ENCODE results near the gene TRPV4.

The TRPV4 gene

GRCh38 chr12:109738878-109739665 is 94.1 kb downstream of the TRPV4 start:
- CTCF ChIA-PET: interaction anchor here (0.6 to 2.1 kb wide), 12 partner anchors 9 to 360 kb away, joined by 3 to 9 read pairs (median 4); no protein-coding TSS in a partner anchor
- TF ChIP-seq FEZF1 (tag by site-specific recombination; IDR thresholded peaks at IDR 0.05) (no peak), IKZF3 (tag by site-specific recombination; IDR thresholded peaks at IDR 0.05) (no peak), ZNF610 (tag by site-specific recombination; IDR thresholded peaks at IDR 0.05; ENCODE audit: borderline replicate concordance) (no peak), ZNF274 (IDR thresholded peaks at IDR 0.05; ENCODE audit: low read length) (no peak), ZNF274 (tag by site-specific recombination; IDR thresholded peaks at IDR 0.05; ENCODE audit: borderline replicate concordance) (no peak), ZSCAN5A (tag by site-specific recombination; IDR thresholded peaks at IDR 0.05) (no peak), ZNF580 (tag by site-specific recombination; IDR thresholded peaks at IDR 0.05) (no peak), ZNF639 (tag by site-specific recombination; IDR thresholded peaks at IDR 0.05) (no peak), MZF1 (tag by site-specific recombination; IDR thresholded peaks at IDR 0.05; ENCODE audit: borderline replicate concordance) (no peak), ZNF843 (tag by site-specific recombination; IDR thresholded peaks at IDR 0.05) (no peak), ZNF571 (tag by site-specific recombination; IDR thresholded peaks at IDR 0.05) (no peak), ZNF433 (tag by site-specific recombination; IDR thresholded peaks at IDR 0.05; ENCODE audit: low read depth) (no peak), PRDM4 (tag by site-specific recombination; IDR thresholded peaks at IDR 0.05) (no peak), ZNF2 (tag by site-specific recombination; IDR thresholded peaks at IDR 0.05) (no peak), YY2 (tag by site-specific recombination; IDR thresholded peaks at IDR 0.05) (no peak), ZNF132 (tag by site-specific recombination; IDR thresholded peaks at IDR 0.05; ENCODE audit: borderline replicate concordance) (no peak), ZXDB (tag by site-specific recombination; IDR thresholded peaks at IDR 0.05) (no peak), ZNF114 (tag by site-specific recombination; IDR thresholded peaks at IDR 0.05) (no peak)
- Histone ChIP-seq H3K4me3 (ENCODE audit: low read depth, low read length) (no peak overlapping the region), H3K4me1 (ENCODE audit: control insufficient read depth, insufficient read depth, low read length) (no peaks in the 10 kb centered on the region), H3K9me3 (ENCODE audit: control insufficient read depth, insufficient read depth, low read depth, low read length) (no peaks in the 10 kb centered on the region), H3K27ac (ENCODE audit: extremely low read depth, low read depth, low read length) (no peak overlapping the region), H3K36me3 (ENCODE audit: control insufficient read depth in 2 of 2, insufficient read depth in 1 of 2, low read length in 2 of 2) (no peaks in the 10 kb centered on the region)
- POLR2A ChIA-PET: interaction anchor here (1.0 kb wide), 1 partner anchor 142 kb away, joined by 4 read pairs; no protein-coding TSS in a partner anchor

- TF ChIP-seq ZSCAN16 (tag by site-specific recombination; IDR thresholded peaks at IDR 0.05): no peak
- peak; percentile 81 for TF ChIP-seq EGR2 (tag by site-specific recombination; IDR thresholded peaks at IDR 0.05; ENCODE audit: low read depth)
- no peak for TF ChIP-seq ZXDB (tag by site-specific recombination; IDR thresholded peaks at IDR 0.05)
- peak; percentile 90 for TF ChIP-seq ZFHX2 (tag by site-specific recombination; conservative IDR thresholded peaks at IDR 0.05)
- peak; percentile 64 for TF ChIP-seq GLIS1 (tag by site-specific recombination; IDR thresholded peaks at IDR 0.05)
- POLR2A ChIA-PET: no interaction called here
- H3K27ac ChIP-seq (ENCODE audit: extremely low read depth, low read depth, low read length): no peak overlapping the region
- H3K4me3 ChIP-seq (ENCODE audit: low read depth, low read length): no peak overlapping the region
- CTCF ChIA-PET: no interaction called here
- no peaks in the 10 kb centered on the region for H3K36me3 ChIP-seq (ENCODE audit: control insufficient read depth in 2 of 2, insufficient read depth in 1 of 2, low read length in 2 of 2)
- H3K4me1 ChIP-seq (ENCODE audit: control insufficient read depth, insufficient read depth, low read length): no peaks in the 10 kb centered on the region
- no peaks in the 10 kb centered on the region for H3K9me3 ChIP-seq (ENCODE audit: control insufficient read depth, insufficient read depth, low read depth, low read length)
Measured at GRCh38 chr12:109738209-109738608, 95.0 kb downstream of the TRPV4 start.
